GM19023 (cell line): ENCODE data around the gene BORCS6.
"Not testable (repeated sequence)": the region's sequence is repeated elsewhere in the genome, so short reads cannot be mapped to it uniquely, and the experiment has no call there.

Experiments
- ATAC-seq: cut with Tn5 transposase; IDR thresholded peaks from one replicate; pipeline ENCODE4 v1.9.1; 2021; ENCODE audit warnings: mild to moderate bottlenecking, moderate library complexity; ENCODE audit not compliant: unreplicated experiment

Gene BORCS6

DNA sequence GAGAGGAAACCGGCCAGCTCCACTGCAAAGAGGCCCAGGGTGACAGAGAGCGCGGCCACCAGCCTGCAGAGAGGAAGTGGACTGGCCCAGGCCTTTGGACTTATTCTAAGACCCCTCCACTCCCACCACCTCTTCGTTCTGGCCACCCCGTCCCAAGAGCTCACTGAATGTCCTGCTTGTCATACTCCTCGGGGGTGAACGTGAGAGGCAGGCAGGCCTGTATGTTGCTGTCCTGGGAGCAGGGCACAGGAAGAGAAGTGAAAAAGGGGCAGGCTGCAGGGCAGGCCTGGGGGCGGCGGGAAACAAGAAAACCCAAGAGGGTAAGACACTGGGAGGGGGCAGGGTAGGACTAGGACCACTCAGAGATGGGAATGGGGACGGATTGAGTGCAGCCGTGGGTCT, 14.2 kb downstream of the BORCS6 start:
- no peak for ATAC-seq

DNA sequence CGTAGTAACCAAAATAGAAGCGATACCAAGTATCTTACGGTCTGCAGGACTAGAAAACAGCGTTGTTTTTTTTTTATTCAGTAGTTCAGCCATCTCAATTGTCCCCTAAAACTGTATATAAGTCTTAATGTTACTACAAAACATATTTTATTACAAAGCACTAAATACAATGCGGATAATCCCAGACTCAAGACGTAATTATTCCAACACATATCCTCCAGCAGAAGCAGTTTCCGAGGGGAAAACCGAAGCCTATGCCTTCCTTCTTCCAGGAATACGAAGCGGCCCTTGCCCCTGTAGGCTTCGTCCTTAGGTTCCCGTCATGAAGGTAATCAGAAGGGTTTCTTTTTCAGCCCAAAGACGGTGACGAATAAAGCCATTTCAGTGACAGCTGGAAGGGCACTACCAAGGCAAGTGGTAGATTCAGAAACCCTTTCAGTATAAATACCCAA, 16.1 kb downstream of the BORCS6 start:
- ATAC-seq, result no peak

DNA sequence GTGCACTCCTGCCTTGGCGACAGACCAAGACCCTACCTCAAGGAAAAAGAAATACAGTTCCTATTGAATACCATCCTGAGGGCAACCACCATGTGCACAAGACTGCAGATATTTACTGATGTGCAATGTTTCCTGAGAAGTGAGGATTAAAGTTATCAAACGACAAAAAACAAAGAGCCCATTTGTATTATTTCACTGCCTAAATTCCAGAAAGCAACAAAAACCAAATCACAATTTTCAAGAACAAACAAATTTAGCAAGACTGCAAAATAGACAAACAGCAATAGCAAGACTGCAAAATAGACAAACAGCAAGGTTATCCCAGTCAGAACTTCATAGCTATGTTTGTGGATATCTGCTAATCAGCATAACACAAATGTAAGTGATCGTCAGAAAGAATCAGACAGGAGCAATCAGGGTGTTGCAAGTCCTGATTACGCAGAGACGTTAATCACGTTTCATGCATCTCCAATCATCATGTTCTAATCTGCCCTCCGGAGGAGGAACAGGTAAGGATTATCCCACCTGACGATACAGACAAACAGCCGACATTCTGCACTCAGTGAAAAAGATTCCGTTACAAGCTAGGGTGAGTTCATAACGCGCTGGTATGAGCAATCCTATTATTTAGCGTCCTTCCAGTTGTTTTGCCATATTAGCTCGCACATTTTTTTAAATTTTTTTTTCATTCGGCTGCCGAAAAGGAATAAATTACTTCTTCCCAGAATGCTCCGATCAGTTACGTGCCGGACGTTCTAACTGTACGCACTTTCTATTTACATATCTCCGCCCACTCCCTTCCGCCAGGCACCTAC, 16.7 kb downstream of the BORCS6 start:
- ATAC-seq, result peak; percentile 55

DNA sequence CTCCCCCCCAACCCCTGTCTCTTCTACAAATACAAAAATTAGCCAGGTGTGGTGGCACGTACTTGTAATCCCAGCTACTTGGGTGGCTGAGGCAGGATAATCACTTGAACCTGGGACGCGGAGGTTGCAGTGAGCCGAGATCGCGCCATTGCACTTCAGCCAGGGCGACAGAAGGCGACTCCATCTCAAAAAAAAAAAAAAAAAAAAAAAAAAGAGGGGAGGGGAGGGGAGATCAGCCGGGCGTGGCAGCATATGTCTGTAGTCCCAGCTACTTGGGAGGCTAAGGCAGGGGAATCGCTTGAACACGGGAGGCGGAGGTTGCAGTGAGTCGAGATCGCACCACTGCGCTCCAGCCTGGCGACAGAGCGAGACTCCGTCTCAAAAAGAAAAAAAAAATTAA, 19.8 kb downstream of the BORCS6 start:
- not testable (repeated sequence) for ATAC-seq

DNA sequence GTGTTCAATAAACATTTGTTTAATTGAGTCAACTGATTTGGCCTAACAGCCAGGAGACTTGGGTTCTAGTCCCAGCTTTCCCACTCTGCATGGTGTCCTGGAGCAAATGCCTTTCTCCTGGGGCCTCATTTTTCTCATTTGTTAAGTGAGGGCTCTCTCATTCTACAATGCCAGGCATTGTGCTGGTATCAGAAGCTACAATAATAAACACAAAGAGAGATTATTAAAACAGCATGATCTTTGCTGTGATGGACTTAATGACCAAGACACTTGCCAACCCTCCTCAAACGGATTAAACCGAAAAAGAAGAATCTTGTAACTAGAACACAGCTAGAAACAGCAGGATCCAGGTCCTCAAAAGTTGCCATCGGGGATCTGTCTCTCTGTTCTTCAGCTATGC, 22.5 kb downstream of the BORCS6 start:
- ATAC-seq, result no peak

DNA sequence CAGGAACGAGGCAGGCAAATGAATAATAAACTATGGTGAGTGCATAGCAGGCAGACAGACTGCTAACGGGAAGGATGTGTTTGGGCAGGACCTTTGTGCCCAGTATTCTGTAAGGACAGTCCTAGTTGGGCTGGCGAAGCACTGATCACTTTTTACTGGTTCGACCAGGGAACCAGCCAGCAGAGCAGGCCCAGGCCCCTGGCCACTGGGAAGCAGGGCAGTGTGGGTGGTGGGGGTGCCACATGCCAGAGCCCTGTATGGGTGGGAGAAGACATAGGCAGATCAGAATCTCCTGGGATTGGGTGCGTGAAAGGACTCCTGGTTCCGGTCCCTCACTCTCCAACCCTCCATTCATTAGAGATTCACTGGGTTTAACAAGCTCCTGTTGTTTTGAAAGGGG, 23.2 kb downstream of the BORCS6 start:
- no peak for ATAC-seq

DNA sequence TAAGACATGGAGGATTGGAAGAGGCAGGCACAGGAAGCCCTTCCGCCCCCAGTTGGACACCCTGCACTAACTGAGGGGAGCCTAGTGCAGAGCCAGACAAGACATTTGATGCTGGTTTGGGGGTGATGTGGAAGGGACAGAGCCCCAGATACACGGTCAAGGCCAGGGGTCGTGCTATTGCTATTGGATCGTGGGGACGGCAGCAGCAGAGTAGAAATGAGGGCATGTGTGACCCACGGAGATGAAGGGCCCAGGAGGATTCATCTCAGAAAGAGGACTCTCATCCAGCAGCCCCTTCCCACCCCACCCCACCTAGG, 25.2 kb downstream of the BORCS6 start:
- no peak for ATAC-seq

DNA sequence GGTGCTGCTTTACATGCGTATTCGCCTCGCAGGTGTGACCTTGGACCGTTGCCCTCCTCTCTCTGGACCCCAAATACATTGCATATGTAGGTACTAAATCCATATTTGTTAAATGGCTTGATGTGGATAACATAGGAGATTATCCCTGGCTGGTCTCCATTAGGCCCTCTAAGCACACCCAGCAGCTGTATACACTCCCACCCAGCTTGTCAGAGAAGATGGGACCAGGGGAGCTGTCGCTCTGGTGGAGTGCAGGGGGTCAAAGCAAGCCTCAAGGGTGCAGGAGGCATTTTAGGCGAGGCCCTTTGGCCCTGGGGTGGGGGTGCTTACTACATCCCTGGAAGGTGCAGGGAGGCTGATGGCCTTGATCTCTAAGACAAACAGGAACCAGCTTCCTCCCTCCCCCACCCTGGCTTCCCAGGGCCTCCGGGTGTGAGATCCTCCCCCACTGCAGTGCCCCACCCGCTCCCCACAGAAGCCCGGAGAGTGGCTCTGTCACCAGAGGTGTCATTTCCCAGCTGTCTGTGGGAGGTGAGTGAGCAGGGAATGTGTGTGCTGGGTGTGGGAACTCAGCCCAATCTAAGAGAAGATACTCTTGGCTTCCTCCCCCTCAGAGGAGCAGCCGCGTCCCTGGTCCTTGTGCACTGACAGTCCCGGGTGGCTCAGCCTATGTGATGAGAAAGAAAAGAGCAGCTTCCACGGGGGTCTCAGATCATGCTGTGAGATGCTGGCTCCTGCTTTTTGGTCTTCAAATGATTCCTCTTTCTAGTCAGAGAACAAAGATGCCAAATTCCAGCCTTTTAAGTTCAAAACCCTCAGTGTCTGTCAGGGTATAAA, 25.8 kb downstream of the BORCS6 start:
- no peak for ATAC-seq

DNA sequence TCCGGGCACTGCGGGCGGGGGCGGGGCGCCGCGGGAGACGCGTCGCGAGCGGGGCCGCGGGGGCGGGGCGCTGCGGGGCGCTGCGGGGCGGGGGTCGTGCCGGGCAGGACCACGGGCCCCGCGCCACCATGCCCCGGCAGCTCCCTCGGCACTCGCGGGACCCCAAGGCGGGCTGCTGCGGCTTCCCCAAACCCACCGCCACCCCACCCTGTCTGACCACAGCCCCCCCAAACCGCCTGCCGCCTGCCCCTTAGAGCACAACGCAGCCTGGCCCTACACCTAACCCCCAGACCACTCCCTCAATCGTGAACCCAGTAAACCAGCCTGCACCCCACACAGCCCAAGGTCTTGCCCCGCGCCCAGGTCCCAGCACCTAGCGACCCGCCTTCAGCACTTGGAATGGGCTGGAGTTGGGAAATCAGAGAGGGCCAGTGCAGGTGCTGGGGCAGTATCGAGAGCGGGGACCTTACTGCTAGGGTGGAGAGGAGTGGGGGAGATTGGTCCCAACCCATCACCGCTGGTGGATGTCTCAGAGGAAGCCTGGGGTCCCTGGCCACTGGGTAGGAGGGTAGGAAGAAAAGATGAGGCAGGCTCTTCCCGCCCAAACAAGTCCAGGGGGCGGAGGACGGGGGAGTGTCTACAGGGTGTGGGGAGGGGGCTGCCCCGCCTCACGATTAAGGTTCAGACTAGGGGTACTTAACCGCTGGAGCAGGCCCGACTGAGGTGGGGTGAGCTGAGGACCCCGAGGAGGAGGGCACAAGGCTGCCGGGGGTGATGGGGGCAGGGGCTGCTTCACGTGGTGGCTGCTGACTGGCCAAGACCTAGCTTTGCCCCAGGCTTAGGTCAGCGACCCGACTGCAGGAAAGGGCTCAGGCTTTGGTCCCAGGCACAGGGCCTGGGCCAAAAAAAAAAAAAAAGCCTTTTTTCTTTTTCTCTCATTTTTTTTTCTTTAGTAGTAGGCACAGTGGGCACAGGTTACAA, 26.7 kb downstream of the BORCS6 start:
- ATAC-seq, result no peak

DNA sequence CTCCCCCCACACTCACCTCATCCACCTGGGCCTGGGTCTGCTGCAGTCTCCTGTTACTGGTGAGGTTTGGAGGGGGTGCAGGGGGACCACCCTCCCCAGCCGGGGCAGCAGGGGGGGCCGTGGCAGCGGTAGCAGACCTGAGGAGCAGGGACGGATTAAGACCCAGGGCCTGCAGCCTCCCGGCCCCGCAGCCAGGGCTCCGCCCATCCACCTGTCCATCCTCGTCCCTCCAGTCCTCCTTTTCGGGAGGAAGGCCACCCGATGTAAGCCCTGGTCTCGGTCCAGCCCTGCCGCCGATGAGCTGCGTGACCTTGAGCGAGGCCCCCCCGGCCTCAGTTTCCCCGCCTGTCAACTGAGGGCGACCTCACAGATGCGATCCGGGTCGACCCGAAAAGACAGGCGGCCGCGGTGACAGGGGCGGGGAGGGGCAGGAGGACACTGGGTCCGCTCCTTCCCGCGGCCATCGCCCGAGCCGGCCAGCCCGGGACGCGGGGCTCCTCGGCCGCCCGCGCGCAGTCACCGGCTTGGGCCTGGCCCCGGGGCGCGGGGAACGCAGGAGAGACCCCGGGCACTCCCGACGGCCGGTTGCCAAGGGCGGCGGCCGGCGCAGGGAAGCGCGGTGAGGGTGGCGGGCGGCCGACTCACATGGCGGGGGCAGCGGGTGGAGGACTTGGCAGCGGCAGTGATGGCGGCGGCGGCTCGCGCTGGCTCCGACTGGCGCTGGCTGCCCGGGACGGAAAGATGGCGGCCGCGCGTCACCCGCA, 27.6 kb downstream of the BORCS6 start, which contains the start of gene VAMP2:
Gene VAMP2 (minus strand): TSS at position 716 of the 764 bp plus-strand sequence. CDS start 69 bp downstream, at position 647.
- no peak for ATAC-seq

DNA sequence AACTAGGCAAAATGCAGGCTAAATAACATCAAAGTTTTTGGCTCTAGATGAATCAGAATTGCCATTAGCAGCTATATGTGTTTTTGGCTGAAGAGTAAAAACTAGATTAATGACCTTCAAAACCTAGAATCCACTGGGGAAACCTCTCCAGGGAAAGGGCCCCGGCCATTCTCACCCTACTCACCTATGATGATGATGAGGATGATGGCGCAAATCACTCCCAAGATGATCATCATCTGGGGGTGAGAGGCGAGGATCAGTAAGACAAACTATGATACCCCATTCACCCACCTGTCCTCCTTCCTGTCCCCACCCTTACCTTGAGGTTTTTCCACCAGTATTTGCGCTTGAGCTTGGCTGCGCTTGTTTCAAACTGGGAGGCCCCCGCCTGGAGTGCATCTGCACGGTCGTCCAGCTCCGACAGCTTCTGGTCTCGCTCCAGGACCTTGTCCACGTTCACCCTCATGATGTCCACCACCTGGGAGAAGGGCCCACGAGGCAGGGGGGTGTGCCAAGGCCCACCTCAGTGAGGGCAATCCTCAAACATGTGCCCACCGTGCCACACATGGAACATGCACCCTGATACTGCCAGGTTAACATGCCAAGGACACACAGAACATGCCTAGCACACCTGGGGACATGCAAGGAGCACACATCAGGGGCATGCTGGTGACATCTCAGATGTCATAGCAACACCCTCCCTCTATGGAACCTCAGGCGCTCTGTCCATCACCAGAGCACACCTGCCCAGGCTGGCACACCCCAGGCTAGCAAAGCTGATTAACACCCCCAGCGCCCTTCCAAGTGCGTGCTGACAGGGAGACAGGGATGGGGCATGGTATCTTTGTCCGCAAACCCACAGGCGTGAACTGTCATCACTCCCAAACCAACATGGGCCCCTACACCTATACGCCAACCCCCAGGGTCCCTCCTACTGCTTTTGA, 28.4 kb downstream of the BORCS6 start:
- no peak for ATAC-seq

DNA sequence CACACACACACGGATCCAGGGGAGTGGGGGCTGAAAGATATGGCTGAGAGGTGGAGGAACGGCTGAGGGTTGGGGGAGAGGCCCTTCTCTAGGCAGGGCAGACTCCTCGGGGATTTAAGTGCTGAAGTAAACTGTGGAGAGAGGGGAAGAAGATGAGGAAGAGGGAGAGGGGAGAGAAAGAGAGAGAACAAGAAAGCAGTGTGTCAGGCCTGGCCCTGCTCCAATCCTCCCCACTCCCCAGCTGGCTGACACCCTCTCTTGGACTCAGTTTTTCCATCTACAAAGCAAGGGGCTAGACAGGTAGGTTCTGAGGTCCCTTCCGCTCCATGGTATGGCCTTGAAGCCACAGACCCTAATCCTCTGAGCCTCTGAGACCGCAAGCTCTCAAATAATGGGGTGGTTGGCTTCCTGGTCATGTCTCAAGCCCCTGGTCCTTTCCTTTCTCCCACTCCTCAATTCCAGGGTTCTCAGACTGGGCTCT, 29.2 kb downstream of the BORCS6 start:
- ATAC-seq, result no peak

DNA sequence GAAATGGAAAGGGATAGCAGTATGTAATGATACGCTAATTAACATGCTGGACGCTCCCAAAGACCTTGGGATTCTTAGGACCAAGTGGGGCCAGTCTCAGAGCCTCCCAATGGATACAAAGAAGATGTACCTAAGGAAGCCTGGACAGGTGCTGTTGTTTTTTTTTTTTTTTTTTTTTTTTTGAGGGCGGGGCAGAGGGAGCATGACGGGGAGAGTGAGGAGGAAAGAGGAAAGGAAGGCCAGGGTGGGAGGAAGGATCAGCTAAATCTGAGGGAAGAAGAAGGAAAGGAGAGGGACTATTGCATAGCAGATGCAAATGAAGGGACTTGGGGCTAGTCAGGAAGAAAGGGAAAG, 29.8 kb downstream of the BORCS6 start:
- ATAC-seq, result no peak

DNA sequence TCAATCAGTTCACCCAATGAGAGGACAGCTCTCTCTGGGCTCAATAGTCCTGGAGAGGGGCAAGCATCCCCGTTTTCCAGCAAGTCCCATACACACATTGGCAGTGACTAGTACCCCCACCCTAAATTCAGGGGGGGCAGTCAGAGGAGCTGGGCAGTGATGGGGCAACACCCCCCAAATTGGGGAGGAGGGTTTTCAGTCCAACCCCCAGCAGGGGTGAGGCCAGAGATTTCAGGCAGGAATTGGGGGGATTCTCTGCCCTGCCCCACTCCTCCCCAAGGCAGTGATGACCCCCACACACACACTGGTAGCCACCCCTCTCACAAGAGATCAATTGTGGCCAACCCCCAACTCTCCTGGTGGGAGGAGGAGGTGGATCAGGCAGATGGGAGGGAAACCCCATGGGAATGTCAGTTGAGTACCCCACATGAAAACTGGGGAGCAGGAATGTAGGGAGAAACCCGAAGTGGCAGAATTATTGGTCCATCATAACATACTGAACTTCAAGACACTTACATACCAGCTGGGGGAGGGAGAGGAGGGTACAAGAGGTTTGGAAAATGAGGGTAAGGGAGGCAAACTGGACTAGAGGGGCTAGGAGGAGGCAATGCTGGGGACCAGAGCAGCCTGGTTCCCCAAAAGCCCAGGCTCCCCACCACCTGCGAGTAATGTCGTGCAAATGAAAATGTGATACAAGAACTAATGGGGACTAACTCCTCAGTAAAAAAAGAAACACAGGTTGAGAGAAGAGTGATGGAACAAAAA, 30.3 kb downstream of the BORCS6 start:
- no peak for ATAC-seq

DNA sequence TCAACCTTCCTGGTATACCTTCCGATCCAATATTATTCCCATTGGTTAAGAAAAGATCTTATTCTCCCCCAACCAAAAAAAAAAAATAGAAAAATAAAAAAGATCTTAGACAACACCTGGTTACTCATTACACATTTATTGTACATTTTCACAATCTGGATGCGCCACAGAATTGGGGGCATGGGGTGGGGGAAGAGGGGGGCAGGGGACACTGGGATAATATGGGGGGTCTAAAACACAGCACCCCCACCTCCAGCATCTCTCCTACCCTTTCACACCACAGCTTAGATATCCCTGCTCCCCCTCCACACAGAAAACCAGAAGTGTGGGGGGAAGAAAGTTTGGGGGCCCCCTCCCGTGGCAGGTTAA, 31.0 kb downstream of the BORCS6 start:
- ATAC-seq, result no peak

DNA sequence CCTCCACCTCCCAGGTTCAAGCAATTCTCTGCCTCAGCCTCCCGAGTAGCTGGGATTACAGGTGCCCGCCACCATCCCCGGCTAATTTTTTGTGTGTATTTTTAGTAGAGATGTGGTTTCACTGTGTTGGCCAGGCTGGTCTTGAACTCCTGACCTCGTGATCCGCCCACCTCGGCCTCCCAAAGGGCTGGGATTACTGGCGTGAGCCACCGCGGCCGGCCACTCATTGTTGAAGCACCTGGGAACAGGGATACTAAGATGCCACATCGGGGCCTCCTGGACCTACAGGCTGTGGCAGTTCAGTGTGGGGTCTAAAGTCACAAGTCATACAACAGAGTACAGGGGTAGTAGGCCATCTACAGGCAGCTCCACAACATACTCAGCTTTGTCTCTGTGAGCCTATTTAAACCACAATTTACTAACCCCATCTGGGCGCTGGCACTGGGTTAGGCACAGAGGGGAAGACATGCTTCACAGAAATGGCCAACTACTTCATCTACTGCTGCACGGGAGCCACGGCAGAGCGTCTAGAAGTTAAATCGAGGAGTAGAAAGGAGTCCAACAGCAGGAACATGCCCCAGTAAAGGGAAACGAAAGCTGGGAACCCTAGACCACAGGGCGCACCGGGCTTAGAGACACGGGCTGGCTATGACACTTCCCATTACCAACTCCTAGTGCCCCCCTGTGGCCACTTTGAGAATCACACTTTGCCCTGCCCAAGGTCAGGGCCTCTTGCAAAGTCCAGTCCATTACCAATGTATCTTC, 31.5 kb downstream of the BORCS6 start:
- no peak for ATAC-seq

DNA sequence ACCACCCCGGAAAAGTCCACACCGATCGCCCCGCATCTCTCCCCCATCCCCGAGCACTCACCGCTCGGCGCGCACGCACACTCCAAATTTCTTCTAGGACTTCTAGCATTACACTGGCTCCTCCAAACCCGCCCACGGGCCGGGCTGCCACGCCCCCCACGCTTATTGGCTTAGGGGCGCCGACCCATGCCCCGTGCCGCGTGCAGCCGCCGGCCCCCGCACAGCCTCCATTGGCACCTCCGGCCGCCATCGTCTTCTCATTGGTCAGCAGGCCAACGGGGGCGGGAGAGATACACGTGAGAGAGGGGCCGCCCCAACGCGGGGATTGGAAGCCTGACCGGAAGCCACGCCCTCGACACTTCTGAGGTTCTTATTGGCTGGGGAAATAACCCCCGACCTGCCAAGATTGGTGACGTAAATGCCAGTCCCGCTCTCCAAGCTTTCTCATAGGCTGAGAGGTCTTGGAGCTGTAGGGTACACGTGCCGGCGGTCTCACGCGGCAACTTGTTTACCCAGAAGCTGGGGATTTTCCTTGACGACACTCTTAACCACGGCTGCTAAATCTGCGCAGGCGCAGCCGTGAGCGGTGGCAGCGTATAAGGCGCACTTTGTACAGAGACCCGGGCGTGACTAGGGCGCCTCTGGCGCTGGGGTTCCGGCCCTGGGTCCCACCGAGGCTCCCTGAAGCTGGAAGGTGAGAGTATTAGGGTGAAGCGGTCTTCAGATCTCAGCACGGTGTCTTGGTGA, 33.6 kb downstream of the BORCS6 start:
- peak; percentile 82 for ATAC-seq
